HEK293 (cell line): Measurements from ENCODE around the gene MT1F.

Experiments used
- CTCF ChIA-PET: fragments of 350-600 bp; formaldehyde crosslinking; extraction: SDS; loops from one replicate; lab custom pipeline; 2021; ENCODE audit warnings: antibody characterized with exemption; lab: Yijun Ruan, JAX
- POLR2A ChIA-PET: fragments of 300-600 bp; formaldehyde crosslinking; extraction: SDS; loops from one replicate; lab custom pipeline; 2020; ENCODE audit warnings: antibody characterized with exemption, inconsistent platforms; lab: Yijun Ruan, JAX
- H3K27ac ChIP-seq: fragments of 200-500 bp; sonication (Bioruptor generic); 2 replicates; pipeline ENCODE4 v1.5.1; 2014; ENCODE audit warnings: low read depth, low read length, control low read depth, inconsistent platforms; ENCODE audit errors: extremely low read depth
- H3K36me3 ChIP-seq, 2 experiments: fragments of 200-500 bp in 1 of 2; sonication (Bioruptor generic) in 1 of 2; 1 replicate in 1 of 2; 2 replicates in 1 of 2; pipeline ENCODE4 v1.5.1; 2014 to 2017; ENCODE audit warnings: inconsistent platforms in 2 of 2, low read length in 2 of 2; ENCODE audit not compliant: control insufficient read depth in 2 of 2, insufficient read depth in 1 of 2
- H3K4me1 ChIP-seq: fragments of 200-500 bp; sonication (Bioruptor generic); 2 replicates; pipeline ENCODE4 v1.5.1; 2014; ENCODE audit warnings: mild to moderate bottlenecking, low read length, inconsistent platforms; ENCODE audit not compliant: control insufficient read depth, insufficient read depth
- H3K4me3 ChIP-seq: 2 replicates; pipeline ENCODE4 v1.5.1; 2011; ENCODE audit warnings: low read depth, mild to moderate bottlenecking, control low read depth, low read length, moderate library complexity
- H3K9me3 ChIP-seq: fragments of 200-500 bp; sonication (Bioruptor generic); 2 replicates; pipeline ENCODE4 v1.5.1; 2014; ENCODE audit warnings: low read depth, low read length, inconsistent platforms; ENCODE audit not compliant: control insufficient read depth, insufficient read depth
- SCRT1 ChIP-seq: fragments of 450-650 bp; formaldehyde crosslinking; IDR thresholded peaks from 2 replicates; pipeline ENCODE4 v1.5.1; 2016; ENCODE audit warnings: missing biosample characterization, missing genetic modification characterization, borderline replicate concordance
- YY1 ChIP-seq: fragments of 450-650 bp; formaldehyde crosslinking; IDR thresholded peaks from 2 replicates; pipeline ENCODE4 v1.5.1; 2018; ENCODE audit warnings: missing biosample characterization, missing genetic modification characterization
- ZNF211 ChIP-seq: fragments of 450-650 bp; formaldehyde crosslinking; IDR thresholded peaks from 2 replicates; pipeline ENCODE4 v1.5.1; 2016; ENCODE audit warnings: low read depth, missing biosample characterization, missing genetic modification characterization
- ZNF221 ChIP-seq: fragments of 450-650 bp; formaldehyde crosslinking; IDR thresholded peaks from 2 replicates; pipeline ENCODE4 v1.5.1; 2017; ENCODE audit warnings: missing biosample characterization, missing genetic modification characterization, borderline replicate concordance
- ZNF24 ChIP-seq: fragments of 450-650 bp; formaldehyde crosslinking; IDR thresholded peaks from 2 replicates; pipeline ENCODE4 v1.5.1; 2016; ENCODE audit warnings: missing biosample characterization, missing genetic modification characterization
- ZNF324 ChIP-seq: fragments of 450-650 bp; formaldehyde crosslinking; IDR thresholded peaks from 2 replicates; pipeline ENCODE4 v1.5.1; 2016; ENCODE audit warnings: missing biosample characterization, missing genetic modification characterization
- ZNF571 ChIP-seq: fragments of 450-650 bp; formaldehyde crosslinking; IDR thresholded peaks from 2 replicates; pipeline ENCODE4 v1.5.0; 2017; ENCODE audit warnings: missing biosample characterization, missing genetic modification characterization
- ZNF585B ChIP-seq: fragments of 450-650 bp; formaldehyde crosslinking; IDR thresholded peaks from 2 replicates; pipeline ENCODE4 v1.5.1; 2016; ENCODE audit warnings: missing biosample characterization, missing genetic modification characterization
- ZNF658 ChIP-seq: fragments of 450-650 bp; formaldehyde crosslinking; IDR thresholded peaks from 2 replicates; pipeline ENCODE4; 2016; ENCODE audit warnings: missing biosample characterization, missing genetic modification characterization
- TF ChIP-seq, protein P1 (sequence below): fragments of 450-650 bp; formaldehyde crosslinking; IDR thresholded peaks from 2 replicates; pipeline ENCODE4 v1.5.1; 2016; ENCODE audit warnings: missing biosample characterization, missing genetic modification characterization, borderline replicate concordance
- TF ChIP-seq, protein P2 (sequence below): fragments of 450-650 bp; formaldehyde crosslinking; IDR thresholded peaks from 2 replicates; pipeline ENCODE4 v1.5.1; 2016; ENCODE audit warnings: missing biosample characterization, missing genetic modification characterization
- TF ChIP-seq, protein P3 (sequence below): fragments of 450-650 bp; formaldehyde crosslinking; IDR thresholded peaks from 2 replicates; pipeline ENCODE4 v1.5.1; 2016; ENCODE audit warnings: missing biosample characterization, missing genetic modification characterization
- TF ChIP-seq, protein P4 (sequence below): fragments of 450-650 bp; formaldehyde crosslinking; IDR thresholded peaks from 2 replicates; pipeline ENCODE4 v1.5.1; 2017; ENCODE audit warnings: missing biosample characterization, missing genetic modification characterization

The MT1F gene

DNA sequence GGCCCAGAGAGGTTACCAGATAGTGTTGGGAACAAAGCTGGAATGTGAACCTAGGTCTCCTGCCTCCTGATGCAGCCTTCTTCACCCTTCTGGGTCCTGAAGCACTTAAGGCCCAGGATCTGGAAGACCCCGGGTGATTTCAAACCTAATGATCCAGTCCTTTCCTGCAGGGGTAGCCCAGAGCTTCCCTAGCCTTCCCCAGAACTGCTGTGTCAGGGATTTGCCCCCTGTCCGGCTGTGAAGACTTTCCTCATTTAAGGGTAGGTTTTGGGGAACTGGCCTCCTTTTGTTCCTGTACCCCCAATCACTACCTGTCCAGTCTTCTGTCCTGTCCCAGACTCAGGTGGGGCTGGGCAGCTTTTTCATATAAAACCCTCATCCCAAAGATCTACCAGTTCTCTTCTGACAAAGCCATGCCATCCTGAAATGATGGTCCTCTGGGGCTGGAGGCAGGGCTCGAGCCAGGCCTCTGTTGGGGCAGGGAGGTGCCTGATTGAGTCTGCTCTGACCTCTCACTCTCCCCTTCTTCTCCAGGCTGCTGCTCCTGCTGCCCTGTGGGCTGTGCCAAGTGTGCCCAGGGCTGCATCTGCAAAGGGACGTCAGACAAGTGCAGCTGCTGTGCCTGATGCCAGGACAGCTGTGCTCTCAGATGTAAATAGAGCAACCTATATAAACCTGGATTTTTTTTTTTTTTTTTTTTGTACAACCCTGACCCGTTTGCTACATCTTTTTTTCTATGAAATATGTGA lies 25.8 kb downstream of the MT1F start (continued):
- TF ChIP-seq, protein P1, sequence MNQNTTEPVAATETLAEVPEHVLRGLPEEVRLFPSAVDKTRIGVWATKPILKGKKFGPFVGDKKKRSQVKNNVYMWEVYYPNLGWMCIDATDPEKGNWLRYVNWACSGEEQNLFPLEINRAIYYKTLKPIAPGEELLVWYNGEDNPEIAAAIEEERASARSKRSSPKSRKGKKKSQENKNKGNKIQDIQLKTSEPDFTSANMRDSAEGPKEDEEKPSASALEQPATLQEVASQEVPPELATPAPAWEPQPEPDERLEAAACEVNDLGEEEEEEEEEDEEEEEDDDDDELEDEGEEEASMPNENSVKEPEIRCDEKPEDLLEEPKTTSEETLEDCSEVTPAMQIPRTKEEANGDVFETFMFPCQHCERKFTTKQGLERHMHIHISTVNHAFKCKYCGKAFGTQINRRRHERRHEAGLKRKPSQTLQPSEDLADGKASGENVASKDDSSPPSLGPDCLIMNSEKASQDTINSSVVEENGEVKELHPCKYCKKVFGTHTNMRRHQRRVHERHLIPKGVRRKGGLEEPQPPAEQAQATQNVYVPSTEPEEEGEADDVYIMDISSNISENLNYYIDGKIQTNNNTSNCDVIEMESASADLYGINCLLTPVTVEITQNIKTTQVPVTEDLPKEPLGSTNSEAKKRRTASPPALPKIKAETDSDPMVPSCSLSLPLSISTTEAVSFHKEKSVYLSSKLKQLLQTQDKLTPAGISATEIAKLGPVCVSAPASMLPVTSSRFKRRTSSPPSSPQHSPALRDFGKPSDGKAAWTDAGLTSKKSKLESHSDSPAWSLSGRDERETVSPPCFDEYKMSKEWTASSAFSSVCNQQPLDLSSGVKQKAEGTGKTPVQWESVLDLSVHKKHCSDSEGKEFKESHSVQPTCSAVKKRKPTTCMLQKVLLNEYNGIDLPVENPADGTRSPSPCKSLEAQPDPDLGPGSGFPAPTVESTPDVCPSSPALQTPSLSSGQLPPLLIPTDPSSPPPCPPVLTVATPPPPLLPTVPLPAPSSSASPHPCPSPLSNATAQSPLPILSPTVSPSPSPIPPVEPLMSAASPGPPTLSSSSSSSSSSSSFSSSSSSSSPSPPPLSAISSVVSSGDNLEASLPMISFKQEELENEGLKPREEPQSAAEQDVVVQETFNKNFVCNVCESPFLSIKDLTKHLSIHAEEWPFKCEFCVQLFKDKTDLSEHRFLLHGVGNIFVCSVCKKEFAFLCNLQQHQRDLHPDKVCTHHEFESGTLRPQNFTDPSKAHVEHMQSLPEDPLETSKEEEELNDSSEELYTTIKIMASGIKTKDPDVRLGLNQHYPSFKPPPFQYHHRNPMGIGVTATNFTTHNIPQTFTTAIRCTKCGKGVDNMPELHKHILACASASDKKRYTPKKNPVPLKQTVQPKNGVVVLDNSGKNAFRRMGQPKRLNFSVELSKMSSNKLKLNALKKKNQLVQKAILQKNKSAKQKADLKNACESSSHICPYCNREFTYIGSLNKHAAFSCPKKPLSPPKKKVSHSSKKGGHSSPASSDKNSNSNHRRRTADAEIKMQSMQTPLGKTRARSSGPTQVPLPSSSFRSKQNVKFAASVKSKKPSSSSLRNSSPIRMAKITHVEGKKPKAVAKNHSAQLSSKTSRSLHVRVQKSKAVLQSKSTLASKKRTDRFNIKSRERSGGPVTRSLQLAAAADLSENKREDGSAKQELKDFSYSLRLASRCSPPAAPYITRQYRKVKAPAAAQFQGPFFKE (tag by site-specific recombination): no peak
- TF ChIP-seq ZNF221 (no peak), ZNF24 (tag by site-specific recombination) (no peak), ZNF211 (tag by site-specific recombination) (no peak), ZNF658 (tag by site-specific recombination) (no peak)
- TF ChIP-seq, protein P2, sequence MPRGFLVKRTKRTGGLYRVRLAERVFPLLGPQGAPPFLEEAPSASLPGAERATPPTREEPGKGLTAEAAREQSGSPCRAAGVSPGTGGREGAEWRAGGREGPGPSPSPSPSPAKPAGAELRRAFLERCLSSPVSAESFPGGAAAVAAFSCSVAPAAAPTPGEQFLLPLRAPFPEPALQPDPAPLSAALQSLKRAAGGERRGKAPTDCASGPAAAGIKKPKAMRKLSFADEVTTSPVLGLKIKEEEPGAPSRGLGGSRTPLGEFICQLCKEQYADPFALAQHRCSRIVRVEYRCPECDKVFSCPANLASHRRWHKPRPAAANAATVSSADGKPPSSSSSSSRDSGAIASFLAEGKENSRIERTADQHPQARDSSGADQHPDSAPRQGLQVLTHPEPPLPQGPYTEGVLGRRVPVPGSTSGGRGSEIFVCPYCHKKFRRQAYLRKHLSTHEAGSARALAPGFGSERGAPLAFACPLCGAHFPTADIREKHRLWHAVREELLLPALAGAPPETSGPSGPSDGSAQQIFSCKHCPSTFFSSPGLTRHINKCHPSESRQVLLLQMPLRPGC: no peak

DNA sequence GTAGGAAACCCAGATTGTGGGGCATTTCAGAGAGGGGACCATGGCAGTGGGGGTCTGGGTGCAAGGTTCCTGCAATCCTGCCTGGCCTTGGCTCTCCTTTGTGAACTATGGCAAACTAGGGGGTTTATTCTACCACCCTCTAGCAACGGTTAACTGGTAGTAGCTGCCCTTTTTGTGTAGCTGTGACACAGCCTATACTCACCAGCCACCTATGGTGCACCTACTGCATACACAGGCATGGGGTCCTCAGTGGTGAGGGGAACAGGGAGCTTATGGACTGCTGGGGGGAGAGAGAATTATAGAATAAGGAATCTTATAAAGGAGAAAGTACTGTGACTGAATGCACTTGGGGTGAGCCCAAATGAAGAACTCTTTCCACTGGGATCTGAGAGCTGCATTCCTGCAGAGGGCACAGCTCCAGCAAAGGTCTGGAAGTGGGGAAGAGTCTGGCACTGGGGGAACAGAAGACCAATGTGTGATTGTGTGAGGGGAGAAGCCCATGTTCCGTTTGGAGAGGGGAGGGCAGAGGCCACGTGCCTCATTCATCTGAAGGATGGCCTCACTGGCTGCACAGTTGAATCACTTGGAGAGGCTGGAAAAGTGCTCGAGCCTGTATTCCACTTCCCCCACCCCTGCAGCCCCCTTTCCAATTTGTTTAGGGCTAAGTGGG lies 26.6 kb downstream of the MT1F start:
- Histone ChIP-seq H3K36me3 (no peaks in the 10 kb centered on the region), H3K27ac (no peak overlapping the region), H3K9me3 (no peaks in the 10 kb centered on the region), H3K4me1 (peaks cover 3% of the 10 kb centered on the region), H3K4me3 (no peak overlapping the region)
- ChIA-PET POLR2A (no interaction called here), CTCF (interaction anchor here (1.3 to 2.7 kb wide), 2 partner anchors 10 to 17 kb away, joined by 6 to 12 read pairs; no protein-coding TSS in a partner anchor)
- TF ChIP-seq ZNF324 (tag by site-specific recombination) (no peak), ZNF571 (no peak), ZNF585B (no peak), YY1 (no peak), SCRT1 (tag by site-specific recombination) (no peak)
- TF ChIP-seq, protein P3, sequence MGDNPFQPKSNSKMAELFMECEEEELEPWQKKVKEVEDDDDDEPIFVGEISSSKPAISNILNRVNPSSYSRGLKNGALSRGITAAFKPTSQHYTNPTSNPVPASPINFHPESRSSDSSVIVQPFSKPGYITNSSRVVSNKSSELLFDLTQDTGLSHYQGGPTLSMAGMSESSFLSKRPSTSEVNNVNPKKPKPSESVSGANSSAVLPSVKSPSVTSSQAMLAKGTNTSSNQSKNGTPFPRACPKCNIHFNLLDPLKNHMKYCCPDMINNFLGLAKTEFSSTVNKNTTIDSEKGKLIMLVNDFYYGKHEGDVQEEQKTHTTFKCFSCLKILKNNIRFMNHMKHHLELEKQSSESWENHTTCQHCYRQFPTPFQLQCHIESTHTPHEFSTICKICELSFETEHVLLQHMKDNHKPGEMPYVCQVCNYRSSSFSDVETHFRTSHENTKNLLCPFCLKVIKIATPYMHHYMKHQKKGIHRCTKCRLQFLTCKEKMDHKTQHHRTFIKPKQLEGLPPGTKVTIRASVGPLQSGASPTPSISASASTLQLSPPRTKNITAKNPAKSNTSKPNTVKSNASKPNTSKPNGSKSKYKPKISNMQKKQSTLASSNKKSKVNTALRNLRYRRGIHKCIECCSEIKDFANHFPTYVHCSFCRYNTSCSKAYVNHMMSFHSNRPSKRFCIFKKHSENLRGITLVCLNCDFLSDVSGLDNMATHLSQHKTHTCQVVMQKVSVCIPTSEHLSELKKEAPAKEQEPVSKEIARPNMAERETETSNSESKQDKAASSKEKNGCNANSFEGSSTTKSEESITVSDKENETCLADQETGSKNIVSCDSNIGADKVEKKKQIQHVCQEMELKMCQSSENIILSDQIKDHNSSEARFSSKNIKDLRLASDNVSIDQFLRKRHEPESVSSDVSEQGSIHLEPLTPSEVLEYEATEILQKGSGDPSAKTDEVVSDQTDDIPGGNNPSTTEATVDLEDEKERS: no peak
- TF ChIP-seq, protein P4, sequence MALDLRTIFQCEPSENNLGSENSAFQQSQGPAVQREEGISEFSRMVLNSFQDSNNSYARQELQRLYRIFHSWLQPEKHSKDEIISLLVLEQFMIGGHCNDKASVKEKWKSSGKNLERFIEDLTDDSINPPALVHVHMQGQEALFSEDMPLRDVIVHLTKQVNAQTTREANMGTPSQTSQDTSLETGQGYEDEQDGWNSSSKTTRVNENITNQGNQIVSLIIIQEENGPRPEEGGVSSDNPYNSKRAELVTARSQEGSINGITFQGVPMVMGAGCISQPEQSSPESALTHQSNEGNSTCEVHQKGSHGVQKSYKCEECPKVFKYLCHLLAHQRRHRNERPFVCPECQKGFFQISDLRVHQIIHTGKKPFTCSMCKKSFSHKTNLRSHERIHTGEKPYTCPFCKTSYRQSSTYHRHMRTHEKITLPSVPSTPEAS (tag by site-specific recombination): no peak
